WTC11 (cell line): ENCODE measurements around the gene APBB1. TPM values are rescaled to one million over a fixed set of nuclear protein-coding genes. Genes with fewer than 3 reads are reported as not detected.

Experiments
- ATAC-seq: fragments of 200-7000 bp; cut with Tn5 transposase; 2 replicates; pipeline ENCODE4 v1.10.0; 2021; ENCODE audit warnings: mild to moderate bottlenecking, moderate library complexity
- CTCF ChIA-PET: fragments of 300-600 bp; sonication (Branson Sonifier 250); formaldehyde crosslinking; loops from one replicate; lab custom pipeline; 2021; ENCODE audit warnings: antibody characterized with exemption; lab: Charles Lee
- POLR2A ChIA-PET: fragments of 350-600 bp; sonication (Branson Sonifier 250); formaldehyde crosslinking; loops from one replicate; lab custom pipeline; 2021; ENCODE audit warnings: antibody characterized with exemption; lab: Charles Lee
- DNase-seq: peaks from one replicate; pipeline ENCODE4 v3.0.0; 2021; ENCODE audit warnings: low spot score
- H3K27ac Mint-ChIP-seq: 2 replicates; pipeline ENCODE4 v1.8.0; 2021; ENCODE audit warnings: mixed read lengths
- H3K27me3 Mint-ChIP-seq: 2 replicates; pipeline ENCODE4 v1.8.0; 2021; ENCODE audit warnings: low read depth, mild to moderate bottlenecking, moderate library complexity, mixed read lengths
- H3K36me3 Mint-ChIP-seq: 2 replicates; pipeline ENCODE4 v1.8.0; 2021; ENCODE audit warnings: mixed read lengths
- H3K4me1 Mint-ChIP-seq: 2 replicates; pipeline ENCODE4 v1.8.0; 2022; ENCODE audit warnings: mixed read lengths
- H3K4me3 Mint-ChIP-seq: 2 replicates; pipeline ENCODE4 v1.8.0; 2021; ENCODE audit warnings: mild to moderate bottlenecking, moderate library complexity, mixed read lengths
- H3K9me3 Mint-ChIP-seq: 2 replicates; pipeline ENCODE4 v1.8.0; 2021; ENCODE audit warnings: mixed read lengths
- ATF3 ChIP-seq: sonication (generic); formaldehyde crosslinking; conservative IDR thresholded peaks from 2 replicates; pipeline ENCODE4 v1.8.1; 2022; ENCODE audit warnings: mild to moderate bottlenecking, missing genetic modification reagents
- CREB1 ChIP-seq: sonication (generic); formaldehyde crosslinking; IDR thresholded peaks from 2 replicates; pipeline ENCODE4 v1.8.0; 2023; ENCODE audit warnings: mild to moderate bottlenecking, missing genetic modification reagents
- CREM ChIP-seq: sonication (generic); formaldehyde crosslinking; IDR thresholded peaks from 2 replicates; pipeline ENCODE4 v1.8.1; 2022; ENCODE audit warnings: mild to moderate bottlenecking, missing genetic modification reagents, moderate library complexity
- ESRRA ChIP-seq: sonication (generic); formaldehyde crosslinking; IDR thresholded peaks from 2 replicates; pipeline ENCODE4 v1.8.1; 2022; ENCODE audit warnings: mild to moderate bottlenecking, missing genetic modification reagents, borderline replicate concordance
- FOXP1 ChIP-seq: sonication (generic); formaldehyde crosslinking; IDR thresholded peaks from 2 replicates; pipeline ENCODE4 v1.8.0; 2022; ENCODE audit warnings: missing genetic modification reagents, mild to moderate bottlenecking, moderate library complexity, borderline replicate concordance
- GABPB1 ChIP-seq: sonication (generic); formaldehyde crosslinking; IDR thresholded peaks from 2 replicates; pipeline ENCODE4 v1.8.1; 2023; ENCODE audit warnings: mild to moderate bottlenecking, missing genetic modification reagents
- GRHL2 ChIP-seq: fragments of 250-450 bp; sonication (Bioruptor Pico); IDR thresholded peaks from 2 replicates; pipeline ENCODE4 v1.8.0; 2022; ENCODE audit warnings: mild to moderate bottlenecking, moderate library complexity; ENCODE audit not compliant: insufficient replicate concordance, severe bottlenecking
- GTF2I ChIP-seq: fragments of 250-450 bp; sonication (Bioruptor Pico); conservative IDR thresholded peaks from 2 replicates; pipeline ENCODE4 v1.4.0; 2021; ENCODE audit warnings: mild to moderate bottlenecking
- HMGA2 ChIP-seq: fragments of 250-450 bp; sonication (Bioruptor Pico); IDR thresholded peaks from 2 replicates; pipeline ENCODE4 v1.4.0; 2021; ENCODE audit warnings: mild to moderate bottlenecking, moderate library complexity
- HMGXB4 ChIP-seq: sonication (generic); formaldehyde crosslinking; IDR thresholded peaks from 2 replicates; pipeline ENCODE4 v1.8.1; 2023; ENCODE audit warnings: mild to moderate bottlenecking, moderate library complexity, missing genetic modification reagents
- JAZF1 ChIP-seq: fragments of 250-450 bp; sonication (Bioruptor Pico); IDR thresholded peaks from 2 replicates; pipeline ENCODE4 v1.9.0; 2021; ENCODE audit warnings: moderate library complexity, mild to moderate bottlenecking, inconsistent platforms
- MLX ChIP-seq: sonication (generic); formaldehyde crosslinking; IDR thresholded peaks from 2 replicates; pipeline ENCODE4 v1.8.1; 2023; ENCODE audit warnings: mild to moderate bottlenecking, missing genetic modification reagents, moderate library complexity
- NR2C2 ChIP-seq: sonication (generic); formaldehyde crosslinking; IDR thresholded peaks from 2 replicates; pipeline ENCODE4 v1.8.0; 2022; ENCODE audit warnings: mild to moderate bottlenecking, missing genetic modification reagents
- PREB ChIP-seq: sonication (generic); formaldehyde crosslinking; IDR thresholded peaks from 2 replicates; pipeline ENCODE4 v1.8.1; 2022; ENCODE audit warnings: mild to moderate bottlenecking, missing genetic modification reagents, moderate library complexity, borderline replicate concordance
- PRRX2 ChIP-seq: fragments of 250-450 bp; sonication (Bioruptor Pico); IDR thresholded peaks from 2 replicates; pipeline ENCODE4 v1.8.0; 2021; ENCODE audit warnings: mild to moderate bottlenecking
- SOX15 ChIP-seq: fragments of 250-450 bp; sonication (Bioruptor Pico); IDR thresholded peaks from 2 replicates; pipeline ENCODE4 v1.9.0; 2021; ENCODE audit warnings: mild to moderate bottlenecking
- TCF7 ChIP-seq: sonication (generic); formaldehyde crosslinking; IDR thresholded peaks from 2 replicates; pipeline ENCODE4 v1.8.0; 2022; ENCODE audit warnings: mild to moderate bottlenecking, low read depth, missing genetic modification reagents, moderate library complexity
- TEAD1 ChIP-seq: sonication (generic); formaldehyde crosslinking; IDR thresholded peaks from 2 replicates; pipeline ENCODE4 v1.8.0; 2022; ENCODE audit warnings: mild to moderate bottlenecking, missing genetic modification reagents
- ZMAT4 ChIP-seq: fragments of 250-450 bp; sonication (Bioruptor Pico); IDR thresholded peaks from 2 replicates; pipeline ENCODE4 v1.9.0; 2021; ENCODE audit warnings: mild to moderate bottlenecking
- ZNF121 ChIP-seq: sonication (generic); formaldehyde crosslinking; IDR thresholded peaks from 2 replicates; pipeline ENCODE4 v1.8.0; 2023; ENCODE audit warnings: missing genetic modification reagents
- ZNF396 ChIP-seq: fragments of 250-450 bp; sonication (Bioruptor Pico); IDR thresholded peaks from 2 replicates; pipeline ENCODE4 v1.8.0; 2021; ENCODE audit warnings: mild to moderate bottlenecking, moderate library complexity, borderline replicate concordance
- ZNF532 ChIP-seq: fragments of 250-450 bp; sonication (Bioruptor Pico); IDR thresholded peaks from 2 replicates; pipeline ENCODE4 v1.9.0; 2021; ENCODE audit warnings: mild to moderate bottlenecking, borderline replicate concordance
- ZSCAN18 ChIP-seq: fragments of 250-450 bp; sonication (Bioruptor Pico); IDR thresholded peaks from 2 replicates; pipeline ENCODE4 v2.1.2; 2022; ENCODE audit warnings: mild to moderate bottlenecking, moderate library complexity
- total RNA-seq: library from RNA; stranded (reverse); gene quantifications from 3 replicates; pipeline ENCODE4 v1.2.3, GENCODE V29; 2021

Gene APBB1
- total RNA-seq, 1 experiment from 2014 or later: 32.1 TPM

- no peaks in the 10 kb centered on the region for H3K27me3 Mint-ChIP-seq
- CTCF ChIA-PET: interaction anchor here (2.1 kb wide), 1 partner anchor 16 kb away, joined by 8 read pairs; no protein-coding TSS in a partner anchor
- no peak for TF ChIP-seq GTF2I
- no peak for TF ChIP-seq ESRRA (CRISPR knock-in tag)
- no peak for TF ChIP-seq PREB
- no peak for TF ChIP-seq FOXP1 (CRISPR knock-in tag)
- no peak for TF ChIP-seq TEAD1
- no peak for TF ChIP-seq CREB1 (CRISPR knock-in tag)
- no peak for TF ChIP-seq NR2C2
- TF ChIP-seq GRHL2 (CRISPR knock-in tag): no peak
- no peak for TF ChIP-seq ZNF121 (CRISPR knock-in tag)
- no peak for TF ChIP-seq ZMAT4 (CRISPR knock-in tag)
- TF ChIP-seq ZNF396: no peak
- TF ChIP-seq ZNF532 (CRISPR knock-in tag): no peak
- TF ChIP-seq SOX15 (CRISPR knock-in tag): no peak
- no peak for TF ChIP-seq ATF3 (CRISPR knock-in tag)
- no peak for TF ChIP-seq HMGXB4
- TF ChIP-seq TCF7 (CRISPR knock-in tag): no peak
- TF ChIP-seq JAZF1 (CRISPR knock-in tag): no peak
- DNase-seq: no peak
- ATAC-seq: no peak
- H3K36me3 Mint-ChIP-seq: peaks cover 8% of the 10 kb centered on the region; the same call in 1 of the 2 replicates
- no peaks in the 10 kb centered on the region for H3K4me1 Mint-ChIP-seq
- POLR2A ChIA-PET: interaction anchor here (0.6 kb wide), 1 partner anchor 12 kb away, joined by 3 read pairs; no protein-coding TSS in a partner anchor
- H3K4me3 Mint-ChIP-seq: no peak overlapping the region
- H3K9me3 Mint-ChIP-seq: no peaks in the 10 kb centered on the region
- no peak overlapping the region for H3K27ac Mint-ChIP-seq
Measured at GRCh38 chr11:6459099-6459450, 40.2 kb upstream of the APBB1 start.

GRCh38 chr11:6458352-6459098 is 39.6 kb upstream of the APBB1 start:
- ATAC-seq: no peak
- H3K36me3 Mint-ChIP-seq: peaks cover 5% of the 10 kb centered on the region; the same call in 1 of the 2 replicates
- ChIA-PET POLR2A (interaction anchor here (0.6 kb wide), 1 partner anchor 12 kb away, joined by 3 read pairs; no protein-coding TSS in a partner anchor), CTCF (interaction anchor here (2.1 kb wide), 1 partner anchor 15 kb away, joined by 8 read pairs; no protein-coding TSS in a partner anchor)
- no peaks in the 10 kb centered on the region for H3K4me1 Mint-ChIP-seq
- DNase-seq: no peak
- H3K9me3 Mint-ChIP-seq: no peaks in the 10 kb centered on the region
- no peaks in the 10 kb centered on the region for H3K27me3 Mint-ChIP-seq
- no peak overlapping the region for H3K27ac Mint-ChIP-seq
- H3K4me3 Mint-ChIP-seq: no peak overlapping the region
- TF ChIP-seq GABPB1 (CRISPR knock-in tag) (no peak), MLX (no peak), PRRX2 (no peak), CREM (CRISPR knock-in tag) (no peak), ZSCAN18 (no peak), HMGA2 (no peak)
